HepG2 (cell line): ENCODE data around the gene NUP85. TPM values are rescaled to one million over a fixed set of nuclear protein-coding genes. Genes with fewer than 3 reads are reported as not detected.
A peak's percentile ranks its signal among the peaks of the same experiment; 100 is the strongest.

ENCODE experiments used
- AFF4 ChIP-seq: sonication (generic); formaldehyde crosslinking; IDR thresholded peaks from 2 replicates; pipeline ENCODE4 v1.4.0; 2020; ENCODE audit warnings: missing genetic modification reagents
- AGO2 ChIP-seq: fragments of 200-400 bp; formaldehyde crosslinking; optimal IDR thresholded peaks from 2 replicates; pipeline ENCODE3; 2017; ENCODE audit warnings: mild to moderate bottlenecking, low read depth, low read length, moderate library complexity
- FOXK2 ChIP-seq: fragments of 450-650 bp; IDR thresholded peaks from 2 replicates; pipeline ENCODE4 v1.6.1; 2016
- ISL2 ChIP-seq: sonication (generic); formaldehyde crosslinking; IDR thresholded peaks from 2 replicates; pipeline ENCODE4 v1.5.0; 2020; ENCODE audit warnings: missing genetic modification reagents
- JARID2 ChIP-seq: sonication (generic); formaldehyde crosslinking; IDR thresholded peaks from 2 replicates; pipeline ENCODE4 v1.8.1; 2023; ENCODE audit warnings: missing genetic modification reagents, inconsistent platforms; ENCODE audit not compliant: insufficient replicate concordance
- JUND ChIP-seq: sonication (generic); formaldehyde crosslinking; IDR thresholded peaks from 2 replicates; pipeline ENCODE4 v1.8.0; 2022; ENCODE audit warnings: mild to moderate bottlenecking, missing genetic modification reagents
- KLF15 ChIP-seq: sonication (generic); formaldehyde crosslinking; IDR thresholded peaks from 2 replicates; pipeline ENCODE4 v1.8.1; 2023; ENCODE audit warnings: borderline replicate concordance, mild to moderate bottlenecking, inconsistent platforms, missing genetic modification reagents, mixed read lengths
- PBX2 ChIP-seq: IDR thresholded peaks from 2 replicates; pipeline ENCODE4 v1.6.1; 2016; ENCODE audit warnings: control low read depth
- TMF1 ChIP-seq: sonication (generic); formaldehyde crosslinking; IDR thresholded peaks from 2 replicates; pipeline ENCODE4 v1.8.1; 2022; ENCODE audit warnings: low read depth, missing genetic modification reagents
- ZBTB43 ChIP-seq: sonication (generic); formaldehyde crosslinking; conservative IDR thresholded peaks from 2 replicates; pipeline ENCODE4 v1.4.0; 2020; ENCODE audit warnings: missing genetic modification reagents
- ZBTB7A ChIP-seq: sonication (generic); formaldehyde crosslinking; IDR thresholded peaks from 2 replicates; pipeline ENCODE4 v1.8.0; 2022; ENCODE audit warnings: mild to moderate bottlenecking, missing genetic modification reagents
- ZNF101 ChIP-seq: sonication (generic); formaldehyde crosslinking; IDR thresholded peaks from 2 replicates; pipeline ENCODE4 v1.4.0; 2020; ENCODE audit warnings: mild to moderate bottlenecking, low read depth, missing genetic modification reagents, borderline replicate concordance
- ZNF256 ChIP-seq: sonication (generic); formaldehyde crosslinking; conservative IDR thresholded peaks from 2 replicates; pipeline ENCODE4 v1.4.0; 2020; ENCODE audit warnings: missing genetic modification reagents
- ZNF710 ChIP-seq: sonication (generic); formaldehyde crosslinking; IDR thresholded peaks from 2 replicates; pipeline ENCODE4 v1.5.0; 2020; ENCODE audit warnings: mild to moderate bottlenecking, missing genetic modification reagents, borderline replicate concordance
- ZNF772 ChIP-seq: sonication (generic); formaldehyde crosslinking; IDR thresholded peaks from 2 replicates; pipeline ENCODE4 v1.5.0; 2020; ENCODE audit warnings: mild to moderate bottlenecking, missing genetic modification reagents
- ZSCAN22 ChIP-seq: sonication (generic); formaldehyde crosslinking; IDR thresholded peaks from 2 replicates; pipeline ENCODE4 v1.4.0; 2020; ENCODE audit warnings: mild to moderate bottlenecking, missing genetic modification reagents
- polyA plus RNA-seq, 8 experiments: library from polyadenylated mRNA; depleted of rRNA in 3 of 8; stranded (reverse) in 7 of 8; unstranded in 1 of 8; fragments of >200 nt; fragmentation: Illumina TruSeq in 4 of 8; extraction: Trizol in 4 of 8; gene quantifications; 2 replicates each; pipeline versions ENCODE4 v1.2.1 to v1.2.3, GENCODE V29; 2011 to 2016; ENCODE audit warnings: low read depth in 4 of 8, missing spikeins in 1 of 8, mixed read lengths in 1 of 8; ENCODE audit not compliant: insufficient read depth in 1 of 8
- total RNA-seq, 5 experiments: library from RNA; depleted of rRNA; stranded (reverse); fragments of >200 nt; fragmentation: Illumina TruSeq; extraction: Trizol; gene quantifications; 2 replicates each; pipeline ENCODE4 v1.2.3, GENCODE V29; 2016; ENCODE audit warnings: low read depth in 1 of 5
- TF ChIP-seq, protein P1 (sequence below): sonication (generic); formaldehyde crosslinking; IDR thresholded peaks from 2 replicates; pipeline ENCODE4 v1.5.0; 2020; ENCODE audit warnings: missing genetic modification reagents
- TF ChIP-seq, protein P2 (sequence below): sonication (generic); formaldehyde crosslinking; IDR thresholded peaks from 2 replicates; pipeline ENCODE4 v1.4.0; 2020; ENCODE audit warnings: missing genetic modification reagents, borderline replicate concordance

NUP85 gene
- total and polyA plus RNA-seq, 2 of the 13 experiments (the other 11 are each of a cell fraction or from before 2014, with no cell fraction given): 89.1 to 124 TPM

- no peak for TF ChIP-seq ISL2 (CRISPR knock-in tag)
- peak; percentile 92 for TF ChIP-seq FOXK2
- TF ChIP-seq KLF15 (CRISPR knock-in tag): no peak
- TF ChIP-seq ZNF256: no peak
- TF ChIP-seq, protein P1, sequence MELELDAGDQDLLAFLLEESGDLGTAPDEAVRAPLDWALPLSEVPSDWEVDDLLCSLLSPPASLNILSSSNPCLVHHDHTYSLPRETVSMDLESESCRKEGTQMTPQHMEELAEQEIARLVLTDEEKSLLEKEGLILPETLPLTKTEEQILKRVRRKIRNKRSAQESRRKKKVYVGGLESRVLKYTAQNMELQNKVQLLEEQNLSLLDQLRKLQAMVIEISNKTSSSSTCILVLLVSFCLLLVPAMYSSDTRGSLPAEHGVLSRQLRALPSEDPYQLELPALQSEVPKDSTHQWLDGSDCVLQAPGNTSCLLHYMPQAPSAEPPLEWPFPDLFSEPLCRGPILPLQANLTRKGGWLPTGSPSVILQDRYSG: no peak
- peak; percentile 68; the same call in 1 of the 2 replicates for TF ChIP-seq TMF1 (CRISPR knock-in tag)
- TF ChIP-seq PBX2 (CRISPR knock-in tag): no peak
- TF ChIP-seq, protein P2, sequence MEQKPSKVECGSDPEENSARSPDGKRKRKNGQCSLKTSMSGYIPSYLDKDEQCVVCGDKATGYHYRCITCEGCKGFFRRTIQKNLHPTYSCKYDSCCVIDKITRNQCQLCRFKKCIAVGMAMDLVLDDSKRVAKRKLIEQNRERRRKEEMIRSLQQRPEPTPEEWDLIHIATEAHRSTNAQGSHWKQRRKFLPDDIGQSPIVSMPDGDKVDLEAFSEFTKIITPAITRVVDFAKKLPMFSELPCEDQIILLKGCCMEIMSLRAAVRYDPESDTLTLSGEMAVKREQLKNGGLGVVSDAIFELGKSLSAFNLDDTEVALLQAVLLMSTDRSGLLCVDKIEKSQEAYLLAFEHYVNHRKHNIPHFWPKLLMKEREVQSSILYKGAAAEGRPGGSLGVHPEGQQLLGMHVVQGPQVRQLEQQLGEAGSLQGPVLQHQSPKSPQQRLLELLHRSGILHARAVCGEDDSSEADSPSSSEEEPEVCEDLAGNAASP: 0 out of 2 replicates have a peak, but pooled peaks have one; percentile 52
- TF ChIP-seq JUND: peak; percentile 45; the same call in 1 of the 2 replicates
- TF ChIP-seq ZNF772 (CRISPR knock-in tag): peak; percentile 36; the same call in 1 of the 2 replicates
- TF ChIP-seq JARID2: no peak
- peak; percentile 52; the same call in 1 of the 2 replicates for TF ChIP-seq ZBTB7A (CRISPR knock-in tag)
- no peak for TF ChIP-seq ZSCAN22
- peak; percentile 98 for TF ChIP-seq AGO2
- TF ChIP-seq ZNF710 (CRISPR knock-in tag): peak; percentile 45; the same call in 1 of the 2 replicates
- TF ChIP-seq ZBTB43: no peak
- TF ChIP-seq ZNF101 (CRISPR knock-in tag): no peak
- TF ChIP-seq AFF4: no peak
These were observed 62.1 kb downstream of the NUP85 start (continued) for GRCh38 chr17:75267411-75268232.
